Liver (tissue), 9 donors: ENCODE data around the gene MTMR12. TPM values are rescaled to one million over a fixed set of nuclear protein-coding genes. Genes with fewer than 3 reads are reported as not detected.

Experiments
- DNase-seq: peaks from one replicate; pipeline ENCODE4 v3.0.0-alpha.2; 2017; ENCODE audit warnings: low spot score
- H3K27ac ChIP-seq, 2 donors: one replicate each; pipeline ENCODE4 v1.7.0; 2013; ENCODE audit warnings: inconsistent platforms in 2 of 2, low read length in 2 of 2, control low read depth in 1 of 2, low read depth in 1 of 2, mild to moderate bottlenecking in 1 of 2
- H3K27me3 ChIP-seq, 4 donors: one replicate each; pipeline versions ENCODE4 v1.6.1 to v1.7.0; 2013; ENCODE audit warnings: low read length in 3 of 4, inconsistent platforms in 1 of 4, mild to moderate bottlenecking in 1 of 4, moderate library complexity in 1 of 4; ENCODE audit not compliant: control insufficient read depth in 4 of 4, insufficient read depth in 4 of 4
- H3K36me3 ChIP-seq, 4 donors: one replicate each; pipeline versions ENCODE4 v1.6.1 to v1.7.0; 2013; ENCODE audit warnings: low read length in 3 of 4, mild to moderate bottlenecking in 3 of 4, low read depth in 1 of 4, moderate library complexity in 1 of 4; ENCODE audit not compliant: control insufficient read depth in 4 of 4, insufficient read depth in 3 of 4
- H3K4me1 ChIP-seq, 4 donors: one replicate each; pipeline versions ENCODE4 v1.6.1 to v1.7.0; 2013; ENCODE audit warnings: low read length in 3 of 4, mild to moderate bottlenecking in 3 of 4, moderate library complexity in 1 of 4; ENCODE audit not compliant: control insufficient read depth in 4 of 4, insufficient read depth in 4 of 4
- H3K4me3 ChIP-seq, 3 donors: one replicate each; pipeline versions ENCODE4 v1.6.1 to v1.7.0; 2013; ENCODE audit warnings: low read length in 3 of 3, control low read depth in 1 of 3, low read depth in 1 of 3, mild to moderate bottlenecking in 1 of 3
- H3K9ac ChIP-seq, 2 donors: one replicate each; pipeline ENCODE4 v1.7.0; 2013; ENCODE audit warnings: low read length in 2 of 2, mild to moderate bottlenecking in 2 of 2, moderate library complexity in 2 of 2, control low read depth in 1 of 2, low read depth in 1 of 2
- H3K9me3 ChIP-seq, 4 donors: one replicate each; pipeline versions ENCODE4 v1.6.1 to v1.7.0; 2013; ENCODE audit warnings: low read length in 3 of 4; ENCODE audit not compliant: control insufficient read depth in 4 of 4
- ATF3 ChIP-seq: IDR thresholded peaks from 2 replicates; pipeline ENCODE4 v1.6.1; 2016; ENCODE audit warnings: antibody characterized with exemption
- CTCF ChIP-seq: fragments of 150-350 bp; IDR thresholded peaks from 2 replicates; pipeline ENCODE4 v1.5.1; 2017; ENCODE audit warnings: improper control_type of control experiment, low read depth, low read length; ENCODE audit not compliant: missing input control
- EGR1 ChIP-seq, 2 donors: IDR thresholded peaks; 2 replicates each; pipeline ENCODE4 v1.6.1; 2016 to 2018; ENCODE audit warnings: antibody characterized with exemption in 2 of 2, low read depth in 2 of 2
- FOXA1 ChIP-seq: IDR thresholded peaks from 2 replicates; pipeline ENCODE4 v1.6.1; 2016; ENCODE audit warnings: antibody characterized with exemption
- FOXA2 ChIP-seq: IDR thresholded peaks from 2 replicates; pipeline ENCODE4 v1.6.1; 2016; ENCODE audit warnings: antibody characterized with exemption
- GABPA ChIP-seq, 2 donors: IDR thresholded peaks in 1 of 2; conservative IDR thresholded peaks in 1 of 2; 2 replicates each; pipeline ENCODE4 v1.6.1; 2016; ENCODE audit warnings: antibody characterized with exemption in 2 of 2, mild to moderate bottlenecking in 1 of 2, moderate library complexity in 1 of 2
- HNF4A ChIP-seq, 2 donors: conservative IDR thresholded peaks; 2 replicates each; pipeline ENCODE4 v1.6.1; 2016; ENCODE audit warnings: antibody characterized with exemption in 2 of 2, mild to moderate bottlenecking in 2 of 2
- HNF4G ChIP-seq: IDR thresholded peaks from 2 replicates; pipeline ENCODE4 v1.6.1; 2016; ENCODE audit warnings: antibody characterized with exemption
- JUND ChIP-seq, 2 donors: IDR thresholded peaks; 2 replicates each; pipeline ENCODE4 v1.6.1; 2016; ENCODE audit warnings: antibody characterized with exemption in 2 of 2
- MAX ChIP-seq: IDR thresholded peaks from 2 replicates; pipeline ENCODE4 v1.6.1; 2016; ENCODE audit warnings: antibody characterized with exemption
- NR2F2 ChIP-seq: IDR thresholded peaks from 2 replicates; pipeline ENCODE4 v1.6.1; 2016; ENCODE audit warnings: antibody characterized with exemption
- RAD21 ChIP-seq, 2 donors: IDR thresholded peaks; 2 replicates each; pipeline ENCODE4 v1.6.1; 2016; ENCODE audit warnings: antibody characterized with exemption in 2 of 2, mild to moderate bottlenecking in 2 of 2
- REST ChIP-seq: IDR thresholded peaks from 2 replicates; pipeline ENCODE4 v1.6.1; 2016; ENCODE audit warnings: antibody characterized with exemption, mild to moderate bottlenecking
- RXRA ChIP-seq, 2 donors: IDR thresholded peaks; 2 replicates each; pipeline ENCODE4 v1.6.1; 2017 to 2018; ENCODE audit warnings: antibody characterized with exemption in 2 of 2, mild to moderate bottlenecking in 1 of 2
- SP1 ChIP-seq: IDR thresholded peaks from 2 replicates; pipeline ENCODE4 v1.6.1; 2018; ENCODE audit warnings: antibody characterized with exemption, mild to moderate bottlenecking
- TAF1 ChIP-seq: conservative IDR thresholded peaks from 2 replicates; pipeline ENCODE4 v1.6.1; 2016; ENCODE audit warnings: antibody characterized with exemption, mild to moderate bottlenecking
- YY1 ChIP-seq: IDR thresholded peaks from 2 replicates; pipeline ENCODE4 v1.6.1; 2016; ENCODE audit warnings: antibody characterized with exemption, mild to moderate bottlenecking
- WGBS: extraction: QIAGEN DNeasy Blood & Tissue Kit; methylation state at CpG from one replicate; pipeline ENCODE4 v1.1.7; 2013; 5-methylcytosine and 5-hydroxymethylcytosine counted together
- polyA plus RNA-seq, 2 donors: library from polyadenylated mRNA; stranded (reverse) in 1 of 2; unstranded in 1 of 2; fragments of 200-250 nt in 1 of 2; fragments of >200 nt in 1 of 2; fragmentation: Nextera tagmentation in 1 of 2; extraction: Ambion mirVana in 1 of 2; gene quantifications; one replicate each; pipeline versions ENCODE4 v1.2.1 to v1.2.3, GENCODE V29; 2013 to 2015
- total RNA-seq, 2 donors: library from RNA; depleted of rRNA; stranded (reverse); fragments of >200 nt; gene quantifications; one replicate each; pipeline ENCODE4 v1.2.3, GENCODE V29; 2014
- donor health status: healthy.
- donor health status: healthy.
- donor health status: healthy.
- donor health status: healthy.
- donor health status: healthy.

Gene MTMR12
- total and polyA plus RNA-seq, 4 donors = 4.4 to 28.7 (median 15.8) TPM

GRCh38 chr5:32352685-32353084 is 39.9 kb upstream of the MTMR12 start:
- H3K9me3 ChIP-seq = no peaks in the 10 kb centered on the region
- WGBS = 97% methylated on average over 8 of the region's 8 CpGs
- no peak overlapping the region for H3K27ac ChIP-seq
- DNase-seq = no peak
- H3K36me3 ChIP-seq = peaks cover 3 to 15% (median 6%) of the 10 kb centered on the region in 4 donors
- H3K4me3 ChIP-seq = no peak overlapping the region
- no peaks in the 10 kb centered on the region for H3K27me3 ChIP-seq
- TF ChIP-seq ATF3 = no peak
- no peak for TF ChIP-seq SP1
- no peak for TF ChIP-seq FOXA1
- no peak for TF ChIP-seq EGR1 (IDR thresholded peaks at IDR 0.05; ENCODE audit: low read depth in 2 of 2)
- TF ChIP-seq RAD21 (IDR thresholded peaks at IDR 0.05) = no peak
- no peak for TF ChIP-seq CTCF
- TF ChIP-seq JUND (IDR thresholded peaks at IDR 0.05) = no peak
- TF ChIP-seq REST = no peak
- no peak for TF ChIP-seq NR2F2
- no peak for TF ChIP-seq HNF4A (conservative IDR thresholded peaks at IDR 0.05)
- TF ChIP-seq TAF1 = no peak
- TF ChIP-seq FOXA2 = no peak
- TF ChIP-seq MAX = no peak
- H3K4me1 ChIP-seq = no peaks in the 10 kb centered on the region
- H3K9ac ChIP-seq = no peak overlapping the region

GRCh38 chr5:32346869-32347268 is 34.1 kb upstream of the MTMR12 start:
- DNase-seq = no peak

More at GRCh38 chr5:32346869-32347268, 34.1 kb upstream of the MTMR12 start:
- Histone ChIP-seq H3K9ac (no peak overlapping the region), H3K36me3 (no peaks in the 10 kb centered on the region), H3K4me3 (no peak overlapping the region), H3K4me1 (peaks cover 0 to 2% (median 0%) of the 10 kb centered on the region in 4 donors), H3K27ac (no peak overlapping the region), H3K9me3 (no peaks in the 10 kb centered on the region), H3K27me3 (no peaks in the 10 kb centered on the region)
- TF ChIP-seq HNF4G (no peak), GABPA (IDR thresholded peaks at IDR 0.05 in 1 of 2, conservative IDR thresholded peaks at IDR 0.05 in 1 of 2) (no peak), YY1 (no peak), FOXA1 (no peak), RXRA (IDR thresholded peaks at IDR 0.05) (no peak), EGR1 (IDR thresholded peaks at IDR 0.05; ENCODE audit: low read depth in 2 of 2) (no peak), TAF1 (no peak), ATF3 (no peak), RAD21 (IDR thresholded peaks at IDR 0.05) (no peak), NR2F2 (no peak), HNF4A (conservative IDR thresholded peaks at IDR 0.05) (no peak), MAX (no peak), JUND (IDR thresholded peaks at IDR 0.05) (no peak), FOXA2 (no peak), CTCF (no peak)
- whole genome bisulfite sequencing = 99% methylated on average over 2 of the region's 2 CpGs
